HepG2 (cell line): Measurements from ENCODE around the gene RAET1E. TPM values are rescaled to one million over a fixed set of nuclear protein-coding genes. Genes with fewer than 3 reads are reported as not detected.

Experiments used
- EHMT2 ChIP-seq: fragments of 200-600 bp; sonication (generic); IDR thresholded peaks from 2 replicates; pipeline ENCODE4 v1.7.0; 2017; ENCODE audit warnings: antibody characterized with exemption, low read depth, low read length, borderline replicate concordance
- ELF3 ChIP-seq: IDR thresholded peaks from 2 replicates; pipeline ENCODE4 v1.6.1; 2016; ENCODE audit warnings: missing genetic modification reagents, missing compliant biosample characterization
- HES4 ChIP-seq: sonication (generic); formaldehyde crosslinking; IDR thresholded peaks from 2 replicates; pipeline ENCODE4 v1.9.0; 2021; ENCODE audit warnings: mild to moderate bottlenecking, missing genetic modification reagents, borderline replicate concordance
- KLF6 ChIP-seq: IDR thresholded peaks from 2 replicates; pipeline ENCODE4 v1.8.0; 2016; ENCODE audit warnings: missing biosample characterization, missing genetic modification reagents
- PAF1 ChIP-seq: IDR thresholded peaks from 2 replicates; pipeline ENCODE4 v1.6.1; 2016; ENCODE audit warnings: missing genetic modification reagents, missing compliant biosample characterization
- PHF21A ChIP-seq: sonication (generic); formaldehyde crosslinking; IDR thresholded peaks from 2 replicates; pipeline ENCODE4 v1.5.0; 2020; ENCODE audit warnings: mild to moderate bottlenecking, missing genetic modification reagents
- RBFOX2 ChIP-seq: fragments of 200-400 bp; formaldehyde crosslinking; IDR thresholded peaks from 2 replicates; pipeline ENCODE4 v1.6.1; 2017; ENCODE audit warnings: low read depth, mild to moderate bottlenecking, low read length
- ZBTB2 ChIP-seq: sonication (generic); formaldehyde crosslinking; IDR thresholded peaks from 2 replicates; pipeline ENCODE4 v1.8.0; 2022; ENCODE audit warnings: low read depth, missing genetic modification reagents
- ZFP37 ChIP-seq: sonication (generic); formaldehyde crosslinking; IDR thresholded peaks from 2 replicates; pipeline ENCODE4 v1.4.0; 2020; ENCODE audit warnings: missing genetic modification reagents, borderline replicate concordance
- ZNF550 ChIP-seq: sonication (generic); formaldehyde crosslinking; IDR thresholded peaks from 2 replicates; pipeline ENCODE4 v1.4.0; 2020; ENCODE audit warnings: mild to moderate bottlenecking, missing genetic modification reagents, borderline replicate concordance
- ZNF598 ChIP-seq: sonication (generic); formaldehyde crosslinking; IDR thresholded peaks from 2 replicates; pipeline ENCODE4 v1.5.1; 2020; ENCODE audit warnings: mild to moderate bottlenecking, missing genetic modification reagents, borderline replicate concordance
- ZNF724P ChIP-seq: sonication (generic); formaldehyde crosslinking; IDR thresholded peaks from 2 replicates; pipeline ENCODE4 v1.8.0; 2022; ENCODE audit warnings: missing genetic modification reagents, borderline replicate concordance
- ZNF777 ChIP-seq: sonication (generic); formaldehyde crosslinking; IDR thresholded peaks from 2 replicates; pipeline ENCODE4 v1.4.0; 2020; ENCODE audit warnings: missing genetic modification reagents
- ZNF780A ChIP-seq: sonication (generic); formaldehyde crosslinking; IDR thresholded peaks from 2 replicates; pipeline ENCODE4 v1.8.0; 2022; ENCODE audit warnings: mild to moderate bottlenecking, missing genetic modification reagents, moderate library complexity
- polyA plus RNA-seq, 8 experiments: library from polyadenylated mRNA; depleted of rRNA in 3 of 8; stranded (reverse) in 7 of 8; unstranded in 1 of 8; fragments of >200 nt; fragmentation: Illumina TruSeq in 4 of 8; extraction: Trizol in 4 of 8; gene quantifications; 2 replicates each; pipeline versions ENCODE4 v1.2.1 to v1.2.3, GENCODE V29; 2011 to 2016; ENCODE audit warnings: low read depth in 4 of 8, missing spikeins in 1 of 8, mixed read lengths in 1 of 8; ENCODE audit not compliant: insufficient read depth in 1 of 8
- total RNA-seq, 5 experiments: library from RNA; depleted of rRNA; stranded (reverse); fragments of >200 nt; fragmentation: Illumina TruSeq; extraction: Trizol; gene quantifications; 2 replicates each; pipeline ENCODE4 v1.2.3, GENCODE V29; 2016; ENCODE audit warnings: low read depth in 1 of 5
- TF ChIP-seq, protein P1 (sequence below): sonication (generic); formaldehyde crosslinking; IDR thresholded peaks from 2 replicates; pipeline ENCODE4 v1.5.0; 2020; ENCODE audit warnings: mild to moderate bottlenecking, missing genetic modification reagents
- TF ChIP-seq, protein P2 (sequence below): sonication (generic); formaldehyde crosslinking; IDR thresholded peaks from 2 replicates; pipeline ENCODE4 v1.4.0; 2020; ENCODE audit warnings: missing genetic modification reagents, borderline replicate concordance
- TF ChIP-seq, protein P3 (sequence below): sonication (generic); formaldehyde crosslinking; IDR thresholded peaks from 2 replicates; pipeline ENCODE4 v1.4.0; 2020; ENCODE audit warnings: missing genetic modification reagents, borderline replicate concordance

RAET1E gene
- total and polyA plus RNA-seq, 2 of the 13 experiments (the other 11 are each of a cell fraction or from before 2014, with no cell fraction given), result not detected

GRCh38 chr6:149863698-149864577 lies 34.0 kb downstream of the RAET1E start, which contains the start of gene LRP11 (continued):
- TF ChIP-seq HES4 (CRISPR knock-in tag) (peak; percentile 92; the same call in 1 of the 2 replicates), PHF21A (CRISPR knock-in tag) (peak; percentile 61; the same call in 1 of the 2 replicates), ZNF598 (CRISPR knock-in tag) (no peak), RBFOX2 (peak; percentile 83), PAF1 (CRISPR knock-in tag) (no peak), ZNF780A (CRISPR knock-in tag) (peak; percentile 59; the same call in 1 of the 2 replicates), EHMT2 (no peak), KLF6 (CRISPR knock-in tag) (peak; percentile 86; the same call in 1 of the 2 replicates), ZFP37 (CRISPR knock-in tag) (0 out of 2 replicates have a peak, but pooled peaks have one; percentile 32), ZBTB2 (CRISPR knock-in tag) (peak; percentile 85; the same call in 1 of the 2 replicates), ELF3 (CRISPR knock-in tag) (peak; percentile 56; the same call in 1 of the 2 replicates), ZNF724P (CRISPR knock-in tag) (no peak), ZNF550 (CRISPR knock-in tag) (no peak), ZNF777 (CRISPR knock-in tag) (peak; percentile 57; the same call in 1 of the 2 replicates)
- TF ChIP-seq, protein P1, sequence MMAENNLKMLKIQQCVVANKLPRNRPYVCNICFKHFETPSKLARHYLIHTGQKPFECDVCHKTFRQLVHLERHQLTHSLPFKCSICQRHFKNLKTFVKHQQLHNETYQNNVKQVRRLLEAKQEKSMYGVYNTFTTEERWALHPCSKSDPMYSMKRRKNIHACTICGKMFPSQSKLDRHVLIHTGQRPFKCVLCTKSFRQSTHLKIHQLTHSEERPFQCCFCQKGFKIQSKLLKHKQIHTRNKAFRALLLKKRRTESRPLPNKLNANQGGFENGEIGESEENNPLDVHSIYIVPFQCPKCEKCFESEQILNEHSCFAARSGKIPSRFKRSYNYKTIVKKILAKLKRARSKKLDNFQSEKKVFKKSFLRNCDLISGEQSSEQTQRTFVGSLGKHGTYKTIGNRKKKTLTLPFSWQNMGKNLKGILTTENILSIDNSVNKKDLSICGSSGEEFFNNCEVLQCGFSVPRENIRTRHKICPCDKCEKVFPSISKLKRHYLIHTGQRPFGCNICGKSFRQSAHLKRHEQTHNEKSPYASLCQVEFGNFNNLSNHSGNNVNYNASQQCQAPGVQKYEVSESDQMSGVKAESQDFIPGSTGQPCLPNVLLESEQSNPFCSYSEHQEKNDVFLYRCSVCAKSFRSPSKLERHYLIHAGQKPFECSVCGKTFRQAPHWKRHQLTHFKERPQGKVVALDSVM (CRISPR knock-in tag), result peak; percentile 80
- TF ChIP-seq, protein P2, sequence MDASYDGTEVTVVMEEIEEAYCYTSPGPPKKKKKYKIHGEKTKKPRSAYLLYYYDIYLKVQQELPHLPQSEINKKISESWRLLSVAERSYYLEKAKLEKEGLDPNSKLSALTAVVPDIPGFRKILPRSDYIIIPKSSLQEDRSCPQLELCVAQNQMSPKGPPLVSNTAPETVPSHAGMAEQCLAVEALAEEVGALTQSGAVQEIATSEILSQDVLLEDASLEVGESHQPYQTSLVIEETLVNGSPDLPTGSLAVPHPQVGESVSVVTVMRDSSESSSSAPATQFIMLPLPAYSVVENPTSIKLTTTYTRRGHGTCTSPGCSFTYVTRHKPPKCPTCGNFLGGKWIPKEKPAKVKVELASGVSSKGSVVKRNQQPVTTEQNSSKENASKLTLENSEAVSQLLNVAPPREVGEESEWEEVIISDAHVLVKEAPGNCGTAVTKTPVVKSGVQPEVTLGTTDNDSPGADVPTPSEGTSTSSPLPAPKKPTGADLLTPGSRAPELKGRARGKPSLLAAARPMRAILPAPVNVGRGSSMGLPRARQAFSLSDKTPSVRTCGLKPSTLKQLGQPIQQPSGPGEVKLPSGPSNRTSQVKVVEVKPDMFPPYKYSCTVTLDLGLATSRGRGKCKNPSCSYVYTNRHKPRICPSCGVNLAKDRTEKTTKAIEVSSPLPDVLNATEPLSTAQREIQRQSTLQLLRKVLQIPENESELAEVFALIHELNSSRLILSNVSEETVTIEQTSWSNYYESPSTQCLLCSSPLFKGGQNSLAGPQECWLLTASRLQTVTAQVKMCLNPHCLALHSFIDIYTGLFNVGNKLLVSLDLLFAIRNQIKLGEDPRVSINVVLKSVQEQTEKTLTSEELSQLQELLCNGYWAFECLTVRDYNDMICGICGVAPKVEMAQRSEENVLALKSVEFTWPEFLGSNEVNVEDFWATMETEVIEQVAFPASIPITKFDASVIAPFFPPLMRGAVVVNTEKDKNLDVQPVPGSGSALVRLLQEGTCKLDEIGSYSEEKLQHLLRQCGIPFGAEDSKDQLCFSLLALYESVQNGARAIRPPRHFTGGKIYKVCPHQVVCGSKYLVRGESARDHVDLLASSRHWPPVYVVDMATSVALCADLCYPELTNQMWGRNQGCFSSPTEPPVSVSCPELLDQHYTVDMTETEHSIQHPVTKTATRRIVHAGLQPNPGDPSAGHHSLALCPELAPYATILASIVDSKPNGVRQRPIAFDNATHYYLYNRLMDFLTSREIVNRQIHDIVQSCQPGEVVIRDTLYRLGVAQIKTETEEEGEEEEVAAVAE, result no peak
- TF ChIP-seq, protein P3, sequence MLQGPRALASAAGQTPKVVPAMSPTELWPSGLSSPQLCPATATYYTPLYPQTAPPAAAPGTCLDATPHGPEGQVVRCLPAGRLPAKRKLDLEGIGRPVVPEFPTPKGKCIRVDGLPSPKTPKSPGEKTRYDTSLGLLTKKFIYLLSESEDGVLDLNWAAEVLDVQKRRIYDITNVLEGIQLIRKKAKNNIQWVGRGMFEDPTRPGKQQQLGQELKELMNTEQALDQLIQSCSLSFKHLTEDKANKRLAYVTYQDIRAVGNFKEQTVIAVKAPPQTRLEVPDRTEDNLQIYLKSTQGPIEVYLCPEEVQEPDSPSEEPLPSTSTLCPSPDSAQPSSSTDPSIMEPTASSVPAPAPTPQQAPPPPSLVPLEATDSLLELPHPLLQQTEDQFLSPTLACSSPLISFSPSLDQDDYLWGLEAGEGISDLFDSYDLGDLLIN (CRISPR knock-in tag), result no peak; the same call in 1 of the 2 replicates
